Keratinocyte (primary cell): Measurements from ENCODE around the gene FMOD. TPM values are rescaled to one million over a fixed set of nuclear protein-coding genes. Genes with fewer than 3 reads are reported as not detected.

Experiments used
- DNase-seq: peaks from one replicate; pipeline ENCODE4 v3.0.0-alpha.2; 2011; ENCODE audit warnings: low read depth, missing footprints, low spot score
- FAIRE-seq: peaks from 2 replicates; lab custom pipeline; 2011; peaks lifted over from hg19 to GRCh38; lab: Jason Lieb, UNC
- H2AFZ ChIP-seq: 2 replicates; pipeline ENCODE4 v1.6.0; 2012; ENCODE audit warnings: low read length, control low read depth, inconsistent platforms; ENCODE audit not compliant: control insufficient read depth
- H3K27ac ChIP-seq: 2 replicates; pipeline ENCODE4 v1.5.1; 2011; ENCODE audit warnings: low read length; ENCODE audit not compliant: control insufficient read depth, insufficient read depth
- H3K27me3 ChIP-seq: 3 replicates; pipeline ENCODE4 v1.6.0; 2011; ENCODE audit warnings: low read length; ENCODE audit not compliant: control insufficient read depth, insufficient read depth; ENCODE audit errors: extremely low read depth
- H3K36me3 ChIP-seq, 2 experiments: 2 replicates in 1 of 2; 3 replicates in 1 of 2; pipeline ENCODE4 v1.5.1; 2011; ENCODE audit warnings: low read length in 2 of 2, mild to moderate bottlenecking in 1 of 2; ENCODE audit not compliant: control insufficient read depth in 2 of 2, insufficient read depth in 2 of 2; ENCODE audit errors: extremely low read depth in 1 of 2
- H3K4me1 ChIP-seq: 3 replicates; pipeline ENCODE4 v1.5.1; 2011; ENCODE audit warnings: low read length; ENCODE audit not compliant: control insufficient read depth, insufficient read depth; ENCODE audit errors: extremely low read depth
- H3K4me2 ChIP-seq: 3 replicates; pipeline ENCODE4 v1.6.0; 2011; ENCODE audit warnings: low read depth, low read length; ENCODE audit not compliant: control insufficient read depth, insufficient read depth; ENCODE audit errors: extremely low read depth
- H3K4me3 ChIP-seq, 3 experiments: fragments of 200-600 bp in 1 of 3; sonication (generic) in 1 of 3; 2 replicates in 2 of 3; 3 replicates in 1 of 3; pipeline ENCODE4 v1.5.1; 2011 to 2016; ENCODE audit warnings: low read length in 3 of 3, mild to moderate bottlenecking in 3 of 3, control low read depth in 2 of 3, inconsistent platforms in 1 of 3, low read depth in 1 of 3, mixed read lengths in 1 of 3, mixed run types in 1 of 3, moderate library complexity in 1 of 3; ENCODE audit not compliant: control insufficient read depth in 2 of 3, insufficient read depth in 2 of 3; ENCODE audit errors: extremely low read depth in 1 of 3
- H3K79me2 ChIP-seq: 2 replicates; pipeline ENCODE4 v1.6.0; 2012; ENCODE audit warnings: low read length; ENCODE audit not compliant: control insufficient read depth, insufficient read depth
- H3K9ac ChIP-seq: 3 replicates; pipeline ENCODE4 v1.6.0; 2011; ENCODE audit warnings: low read length; ENCODE audit not compliant: control insufficient read depth, insufficient read depth; ENCODE audit errors: extremely low read depth
- H3K9me1 ChIP-seq: 3 replicates; pipeline ENCODE4 v1.6.0; 2011; ENCODE audit warnings: low read length; ENCODE audit not compliant: control insufficient read depth, insufficient read depth; ENCODE audit errors: extremely low read depth
- H3K9me3 ChIP-seq: 2 replicates; pipeline ENCODE4 v1.5.1; 2012; ENCODE audit warnings: low read depth, low read length; ENCODE audit not compliant: control insufficient read depth
- H4K20me1 ChIP-seq: 3 replicates; pipeline ENCODE4 v1.6.0; 2011; ENCODE audit warnings: low read length; ENCODE audit not compliant: control insufficient read depth, insufficient read depth; ENCODE audit errors: extremely low read depth
- CTCF ChIP-seq, 3 experiments: IDR thresholded peaks in 1 of 3; conservative IDR thresholded peaks in 1 of 3; optimal IDR thresholded peaks in 1 of 3; 2 replicates in 2 of 3; 3 replicates in 1 of 3; pipeline versions ENCODE3 to v1.5.1; 2011; ENCODE audit warnings: low read length in 3 of 3, mild to moderate bottlenecking in 3 of 3, moderate library complexity in 2 of 3, control low read depth in 1 of 3, inconsistent platforms in 1 of 3; ENCODE audit not compliant: insufficient read depth in 2 of 3; ENCODE audit errors: extremely low read depth in 1 of 3
- EZH2 ChIP-seq: IDR thresholded peaks from one replicate; pipeline ENCODE4 v1.6.1; 2012; ENCODE audit warnings: inconsistent platforms, mild to moderate bottlenecking, low read length, moderate library complexity
- dilution Hi-C: fragments of 300-500 bp; cut with MboI; formaldehyde crosslinking; loops from one replicate; pipeline ENCODE4 v1.7.0; 2020; ENCODE audit warnings: low sequenced_read_pairs; ENCODE audit not compliant: extremely low pct_ligation_motif_present
- polyA plus RNA-seq, 5 experiments: library from polyadenylated mRNA; depleted of rRNA in 3 of 5; stranded (reverse) in 3 of 5; stranded (forward) in 1 of 5; unstranded in 1 of 5; fragments of >200 nt; gene quantifications; 1 replicate in 1 of 5; 2 replicates in 3 of 5; 3 replicates in 1 of 5; pipeline versions ENCODE4 v1.2.1 to v1.2.3, GENCODE V29; 2011 to 2012; ENCODE audit warnings: missing spikeins in 2 of 5, low read depth in 1 of 5, low replicate concordance in 1 of 5

Gene FMOD
- polyA plus RNA-seq, 1 donor (not counting 4 experiments of a cell fraction or from before 2014, with no cell fraction given) = 0.47 TPM

- no peaks in the 10 kb centered on the region for H3K9me3 ChIP-seq
- dilution Hi-C loops = loop anchor here (25.0 kb wide), 1 partner anchor 93 kb away; no protein-coding TSS in a partner anchor
- H3K9me1 ChIP-seq = no peaks in the 10 kb centered on the region
- H3K4me2 ChIP-seq = peak overlapping the region; percentile 2
- TF ChIP-seq CTCF (optimal IDR thresholded peaks at IDR 0.05 in 1 of 3, IDR thresholded peaks at IDR 0.05 in 1 of 3, conservative IDR thresholded peaks at IDR 0.05 in 1 of 3; ENCODE audit: extremely low read depth in 1 of 3, insufficient read depth in 2 of 3, low read length in 3 of 3) (peak; percentile 39 to 68 (median 46)), EZH2 (no peak)
- no peaks in the 10 kb centered on the region for H4K20me1 ChIP-seq
- no peak overlapping the region for H3K9ac ChIP-seq
- peak overlapping the region; percentile 27 for H2AFZ ChIP-seq
- H3K36me3 ChIP-seq = no peaks in the 10 kb centered on the region
- peaks cover 7% of the 10 kb centered on the region for H3K4me1 ChIP-seq
- H3K4me3 ChIP-seq = no peak overlapping the region
- H3K27me3 ChIP-seq = peaks cover 23% of the 10 kb centered on the region
- FAIRE-seq (peak; percentile 48), DNase-seq (no peak)
- no peak overlapping the region for H3K27ac ChIP-seq
- H3K79me2 ChIP-seq = no peaks in the 10 kb centered on the region
Measured at GRCh38 chr1:203368624-203369451, 17.9 kb upstream of the FMOD start.

GRCh38 chr1:203367057-203367456 is 16.1 kb upstream of the FMOD start:
- no peak for FAIRE-seq
- Histone ChIP-seq H3K4me1 (peaks cover 7% of the 10 kb centered on the region), H3K27me3 (peaks cover 23% of the 10 kb centered on the region), H2AFZ (no peak overlapping the region), H4K20me1 (no peaks in the 10 kb centered on the region), H3K27ac (no peak overlapping the region), H3K9ac (no peak overlapping the region), H3K4me3 (no peak overlapping the region), H3K36me3 (no peaks in the 10 kb centered on the region), H3K79me2 (no peaks in the 10 kb centered on the region), H3K9me3 (no peaks in the 10 kb centered on the region), H3K9me1 (no peaks in the 10 kb centered on the region), H3K4me2 (no peak overlapping the region)
- dilution Hi-C loops = loop anchor here (25.0 kb wide), 1 partner anchor 95 kb away; no protein-coding TSS in a partner anchor
- DNase-seq = no peak
- TF ChIP-seq EZH2 = no peak
- no peak for TF ChIP-seq CTCF (optimal IDR thresholded peaks at IDR 0.05 in 1 of 3, IDR thresholded peaks at IDR 0.05 in 1 of 3, conservative IDR thresholded peaks at IDR 0.05 in 1 of 3; ENCODE audit: extremely low read depth in 1 of 3, insufficient read depth in 2 of 3, low read length in 3 of 3)
